ENCODE results near the gene SH3GL2.

Gene SH3GL2

DNA sequence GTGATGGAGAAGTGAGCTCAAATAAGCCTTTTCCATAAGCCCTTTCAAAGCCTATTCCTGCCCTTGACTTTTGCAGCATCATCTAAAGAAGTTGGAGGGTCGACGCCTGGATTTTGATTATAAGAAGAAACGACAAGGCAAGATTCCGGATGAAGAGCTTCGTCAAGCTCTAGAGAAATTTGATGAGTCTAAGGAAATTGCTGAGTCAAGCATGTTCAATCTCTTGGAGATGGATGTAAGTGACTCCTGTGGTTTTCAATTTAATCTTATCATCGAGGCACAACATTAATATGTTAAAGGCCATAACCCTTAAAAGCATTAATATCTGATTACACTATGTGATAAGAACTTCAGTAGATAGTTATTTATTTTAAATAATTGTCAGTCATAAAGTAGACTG, 210.4 kb downstream of the SH3GL2 start:
- H3K9me3 ChIP-seq (ENCODE audit: insufficient read depth, low read depth, low read length) = no peaks in the 10 kb centered on the region
- no peaks in the 10 kb centered on the region for H4K20me1 ChIP-seq (ENCODE audit: insufficient read depth, low read length, poor library complexity, severe bottlenecking)
- H2AFZ ChIP-seq (ENCODE audit: low read length) = no peak overlapping the region
- no peaks in the 10 kb centered on the region for H3K36me3 ChIP-seq (ENCODE audit: insufficient read depth, low read length)
- H3K9me2 ChIP-seq (replicated peaks; ENCODE audit: low read depth, low read length) = no peaks in the 10 kb centered on the region
- H3K79me2 ChIP-seq (ENCODE audit: insufficient read depth, low read length) = no peaks in the 10 kb centered on the region
- no peak for TF ChIP-seq EZH2phosphoT487 (IDR thresholded peaks at IDR 0.05; ENCODE audit: borderline replicate concordance)
- H3K4me1 ChIP-seq (ENCODE audit: insufficient read depth, low read length, poor library complexity, severe bottlenecking) = no peaks in the 10 kb centered on the region
- H3K27me3 ChIP-seq (ENCODE audit: insufficient read depth, low read length, poor library complexity, severe bottlenecking) = no peaks in the 10 kb centered on the region
- no peak overlapping the region for H3K4me3 ChIP-seq (ENCODE audit: low read length, poor library complexity, severe bottlenecking)
- no peaks in the 10 kb centered on the region for H3F3A ChIP-seq (ENCODE audit: low read depth)
- H3K4me2 ChIP-seq (ENCODE audit: low read depth, low read length, poor library complexity, severe bottlenecking) = no peak overlapping the region
- no peak overlapping the region for H3K9ac ChIP-seq (ENCODE audit: low read depth, low read length, poor library complexity, severe bottlenecking)

DNA sequence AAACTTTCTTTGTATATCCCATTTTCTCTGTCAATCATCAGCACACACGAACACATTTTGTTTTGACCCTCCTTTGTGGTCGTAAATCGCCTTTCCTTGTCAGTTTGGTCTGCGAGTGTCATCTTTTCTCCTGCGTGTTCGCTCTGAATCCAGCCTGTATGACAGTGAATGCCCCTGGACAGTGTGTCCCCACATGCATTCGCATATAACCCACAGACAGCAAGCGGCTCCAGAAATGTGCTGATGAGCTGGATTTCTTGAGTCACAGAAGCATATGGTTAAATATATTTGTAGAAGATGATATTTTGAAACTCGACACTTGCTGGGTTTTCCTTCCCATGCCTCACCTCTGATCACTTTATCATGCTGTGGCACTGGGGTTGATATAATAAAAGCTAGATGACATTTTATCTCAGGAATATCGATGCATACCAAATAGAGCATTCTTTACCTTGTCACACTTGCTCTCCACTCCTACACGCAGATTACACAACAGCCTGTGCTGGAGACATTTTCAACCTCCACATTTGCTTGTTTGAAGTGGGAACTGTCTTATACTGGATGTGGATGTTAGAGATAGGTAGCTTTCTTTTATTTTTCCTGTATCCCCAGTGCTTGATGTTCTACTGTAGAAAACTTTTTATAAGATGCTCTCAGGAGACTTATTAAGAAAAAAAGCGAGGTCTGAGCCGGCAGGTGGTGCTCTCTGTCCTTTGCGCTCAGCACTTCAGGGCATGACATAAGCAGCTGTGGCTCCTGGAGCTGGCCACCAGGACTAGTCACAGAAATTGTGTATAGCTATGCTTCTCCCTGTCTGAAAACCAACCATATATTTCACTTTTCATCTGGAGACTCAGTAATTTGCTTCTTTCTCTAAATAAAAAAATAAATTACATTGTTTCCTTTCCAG, 215.1 kb downstream of the SH3GL2 start:
- H3K4me3 ChIP-seq (ENCODE audit: low read length, poor library complexity, severe bottlenecking) = no peak overlapping the region
- no peaks in the 10 kb centered on the region for H3K9me3 ChIP-seq (ENCODE audit: insufficient read depth, low read depth, low read length)
- no peak overlapping the region for H3K9ac ChIP-seq (ENCODE audit: low read depth, low read length, poor library complexity, severe bottlenecking)
- H3K4me1 ChIP-seq (ENCODE audit: insufficient read depth, low read length, poor library complexity, severe bottlenecking) = no peaks in the 10 kb centered on the region
- no peaks in the 10 kb centered on the region for H3K79me2 ChIP-seq (ENCODE audit: insufficient read depth, low read length)
- no peak for TF ChIP-seq EZH2phosphoT487 (IDR thresholded peaks at IDR 0.05; ENCODE audit: borderline replicate concordance)
- TF ChIP-seq, protein P1, sequence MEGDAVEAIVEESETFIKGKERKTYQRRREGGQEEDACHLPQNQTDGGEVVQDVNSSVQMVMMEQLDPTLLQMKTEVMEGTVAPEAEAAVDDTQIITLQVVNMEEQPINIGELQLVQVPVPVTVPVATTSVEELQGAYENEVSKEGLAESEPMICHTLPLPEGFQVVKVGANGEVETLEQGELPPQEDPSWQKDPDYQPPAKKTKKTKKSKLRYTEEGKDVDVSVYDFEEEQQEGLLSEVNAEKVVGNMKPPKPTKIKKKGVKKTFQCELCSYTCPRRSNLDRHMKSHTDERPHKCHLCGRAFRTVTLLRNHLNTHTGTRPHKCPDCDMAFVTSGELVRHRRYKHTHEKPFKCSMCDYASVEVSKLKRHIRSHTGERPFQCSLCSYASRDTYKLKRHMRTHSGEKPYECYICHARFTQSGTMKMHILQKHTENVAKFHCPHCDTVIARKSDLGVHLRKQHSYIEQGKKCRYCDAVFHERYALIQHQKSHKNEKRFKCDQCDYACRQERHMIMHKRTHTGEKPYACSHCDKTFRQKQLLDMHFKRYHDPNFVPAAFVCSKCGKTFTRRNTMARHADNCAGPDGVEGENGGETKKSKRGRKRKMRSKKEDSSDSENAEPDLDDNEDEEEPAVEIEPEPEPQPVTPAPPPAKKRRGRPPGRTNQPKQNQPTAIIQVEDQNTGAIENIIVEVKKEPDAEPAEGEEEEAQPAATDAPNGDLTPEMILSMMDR (conservative IDR thresholded peaks at IDR 0.05; ENCODE audit: low read length) = peak; percentile 58
- H2AFZ ChIP-seq (ENCODE audit: low read length) = no peak overlapping the region
- no peaks in the 10 kb centered on the region for H3K36me3 ChIP-seq (ENCODE audit: insufficient read depth, low read length)
- no peaks in the 10 kb centered on the region for H3F3A ChIP-seq (ENCODE audit: low read depth)
- no peaks in the 10 kb centered on the region for H3K27me3 ChIP-seq (ENCODE audit: insufficient read depth, low read length, poor library complexity, severe bottlenecking)
- no peak overlapping the region for H3K4me2 ChIP-seq (ENCODE audit: low read depth, low read length, poor library complexity, severe bottlenecking)
- no peaks in the 10 kb centered on the region for H4K20me1 ChIP-seq (ENCODE audit: insufficient read depth, low read length, poor library complexity, severe bottlenecking)
- no peaks in the 10 kb centered on the region for H3K9me2 ChIP-seq (replicated peaks; ENCODE audit: low read depth, low read length)

DNA sequence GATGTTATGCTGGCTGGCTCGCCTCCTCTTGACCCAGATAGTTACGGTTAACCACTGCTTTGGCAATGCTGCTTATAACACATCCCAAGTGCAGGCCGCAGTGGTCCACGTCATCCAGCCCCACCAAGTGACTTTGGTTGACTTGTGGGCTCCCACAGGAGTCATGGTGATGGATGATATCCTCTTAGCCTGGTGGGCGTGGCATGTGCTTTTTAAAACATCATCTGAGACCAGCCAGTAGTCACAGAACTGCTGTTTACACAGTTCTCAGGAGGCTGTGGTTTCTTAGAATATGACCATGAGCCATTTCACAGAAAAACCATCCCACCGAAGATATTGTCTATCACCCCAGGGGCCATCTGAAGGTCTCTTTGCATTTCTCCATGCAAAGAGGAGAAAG, 216.9 kb downstream of the SH3GL2 start:
- no peak overlapping the region for H3K9ac ChIP-seq (ENCODE audit: low read depth, low read length, poor library complexity, severe bottlenecking)
- no peaks in the 10 kb centered on the region for H3K79me2 ChIP-seq (ENCODE audit: insufficient read depth, low read length)
- H2AFZ ChIP-seq (ENCODE audit: low read length) = no peak overlapping the region
- no peaks in the 10 kb centered on the region for H3K36me3 ChIP-seq (ENCODE audit: insufficient read depth, low read length)
- no peaks in the 10 kb centered on the region for H3K9me2 ChIP-seq (replicated peaks; ENCODE audit: low read depth, low read length)
- no peaks in the 10 kb centered on the region for H3K9me3 ChIP-seq (ENCODE audit: insufficient read depth, low read depth, low read length)
- no peaks in the 10 kb centered on the region for H3K27me3 ChIP-seq (ENCODE audit: insufficient read depth, low read length, poor library complexity, severe bottlenecking)
- no peak for TF ChIP-seq EZH2phosphoT487 (IDR thresholded peaks at IDR 0.05; ENCODE audit: borderline replicate concordance)
- TF ChIP-seq, protein P1 (conservative IDR thresholded peaks at IDR 0.05; ENCODE audit: low read length) = no peak
- H3K4me2 ChIP-seq (ENCODE audit: low read depth, low read length, poor library complexity, severe bottlenecking) = no peak overlapping the region
- H3K4me3 ChIP-seq (ENCODE audit: low read length, poor library complexity, severe bottlenecking) = no peak overlapping the region
- H3K4me1 ChIP-seq (ENCODE audit: insufficient read depth, low read length, poor library complexity, severe bottlenecking) = no peaks in the 10 kb centered on the region
- no peaks in the 10 kb centered on the region for H4K20me1 ChIP-seq (ENCODE audit: insufficient read depth, low read length, poor library complexity, severe bottlenecking)
- H3F3A ChIP-seq (ENCODE audit: low read depth) = no peaks in the 10 kb centered on the region
